Measurements from ENCODE around the gene H6PD.

H6PD gene

GRCh38 chr1:9261496-9261895 is 26.9 kb downstream of the H6PD start:
- no peaks in the 10 kb centered on the region for H3K36me3 ChIP-seq (ENCODE audit: insufficient read depth)
- H3K27me3 ChIP-seq (ENCODE audit: insufficient read depth, low read depth), result no peaks in the 10 kb centered on the region
- H3K4me2 ChIP-seq, result no peak overlapping the region
- no peak overlapping the region for H3K27ac ChIP-seq
- H3K4me3 ChIP-seq (IDR thresholded peaks at IDR 0.05; ENCODE audit: insufficient read depth, low read depth, low read length), result no peak overlapping the region
- H3K4me1 ChIP-seq (ENCODE audit: low read depth, poor library complexity, severe bottlenecking), result peaks cover 4% of the 10 kb centered on the region
- H3K79me2 ChIP-seq (ENCODE audit: insufficient read depth, low read depth), result 0 out of 2 replicates have a peak, but pooled peaks cover 10% of the 10 kb centered on the region
- no peak overlapping the region for H2AFZ ChIP-seq (ENCODE audit: low read depth)
- no peak for TF ChIP-seq CTCF (conservative IDR thresholded peaks at IDR 0.05; ENCODE audit: low read depth, low read length)
- no peak overlapping the region for H3K9ac ChIP-seq
- no peaks in the 10 kb centered on the region for H4K20me1 ChIP-seq (ENCODE audit: insufficient read depth)

GRCh38 chr1:9262096-9262986 is 27.8 kb downstream of the H6PD start:
- TF ChIP-seq CTCF (conservative IDR thresholded peaks at IDR 0.05; ENCODE audit: low read depth, low read length), result no peak
- 0 out of 2 replicates have a peak, but pooled peaks cover 10% of the 10 kb centered on the region for H3K79me2 ChIP-seq (ENCODE audit: insufficient read depth, low read depth)
- H3K27me3 ChIP-seq (ENCODE audit: insufficient read depth, low read depth), result no peaks in the 10 kb centered on the region
- H3K4me3 ChIP-seq (IDR thresholded peaks at IDR 0.05; ENCODE audit: insufficient read depth, low read depth, low read length), result no peak overlapping the region
- H3K4me1 ChIP-seq (ENCODE audit: low read depth, poor library complexity, severe bottlenecking), result peaks cover 10% of the 10 kb centered on the region
- no peak overlapping the region for H3K9ac ChIP-seq
- H3K27ac ChIP-seq, result no peak overlapping the region
- no peak overlapping the region for H3K4me2 ChIP-seq
- H4K20me1 ChIP-seq (ENCODE audit: insufficient read depth), result no peaks in the 10 kb centered on the region
- H3K36me3 ChIP-seq (ENCODE audit: insufficient read depth), result no peaks in the 10 kb centered on the region
- H2AFZ ChIP-seq (ENCODE audit: low read depth), result no peak overlapping the region

DNA sequence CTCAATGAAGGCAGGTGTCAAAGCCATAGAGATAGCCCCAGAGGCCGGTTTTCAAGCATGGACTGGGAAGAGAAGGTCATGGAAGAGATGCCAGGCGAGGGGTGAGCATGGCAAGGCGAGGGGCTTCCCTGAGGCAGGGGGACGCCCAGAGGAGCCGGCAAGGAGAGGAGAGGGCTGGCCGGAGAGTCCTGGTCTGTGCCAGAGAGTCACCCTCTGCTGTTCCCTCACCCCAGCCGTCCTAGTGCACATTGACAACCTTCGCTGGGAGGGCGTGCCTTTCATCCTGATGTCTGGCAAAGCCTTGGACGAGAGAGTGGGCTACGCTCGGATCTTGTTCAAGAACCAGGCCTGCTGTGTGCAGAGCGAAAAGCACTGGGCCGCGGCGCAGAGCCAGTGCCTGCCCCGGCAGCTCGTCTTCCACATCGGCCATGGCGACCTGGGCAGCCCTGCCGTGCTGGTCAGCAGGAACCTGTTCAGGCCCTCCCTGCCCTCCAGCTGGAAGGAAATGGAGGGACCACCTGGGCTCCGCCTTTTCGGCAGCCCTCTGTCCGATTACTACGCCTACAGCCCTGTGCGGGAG is 28.8 kb downstream of the H6PD start:
- H3K9ac ChIP-seq, result no peak overlapping the region

More for the DNA sequence above, 28.8 kb downstream of the H6PD start:
- Histone ChIP-seq H3K4me3 (IDR thresholded peaks at IDR 0.05; ENCODE audit: insufficient read depth, low read depth, low read length) (no peak overlapping the region), H3K4me1 (ENCODE audit: low read depth, poor library complexity, severe bottlenecking) (peaks cover 10% of the 10 kb centered on the region), H3K27ac (no peak overlapping the region), H2AFZ (ENCODE audit: low read depth) (no peak overlapping the region), H3K4me2 (no peak overlapping the region), H3K27me3 (ENCODE audit: insufficient read depth, low read depth) (no peaks in the 10 kb centered on the region), H4K20me1 (ENCODE audit: insufficient read depth) (no peaks in the 10 kb centered on the region), H3K79me2 (ENCODE audit: insufficient read depth, low read depth) (0 out of 2 replicates have a peak, but pooled peaks cover 1% of the 10 kb centered on the region), H3K36me3 (ENCODE audit: insufficient read depth) (no peaks in the 10 kb centered on the region)
- no peak for TF ChIP-seq CTCF (conservative IDR thresholded peaks at IDR 0.05; ENCODE audit: low read depth, low read length)
